HL-60 (cell line): ENCODE measurements around the gene KCNJ9.

Source experiments
- DNase-seq, 2 experiments: peaks; one replicate each; pipeline ENCODE4 v3.0.0-alpha.2; 2010 to 2020; ENCODE audit warnings: low read depth in 1 of 2, low spot score in 1 of 2
- H3K27ac ChIP-seq: fragments of 250-450 bp; sonication (Bioruptor Pico); replicated peaks from 2 replicates; pipeline ENCODE4 v1.5.1; 2020; ENCODE audit warnings: mild to moderate bottlenecking, moderate library complexity
- H3K27me3 ChIP-seq: fragments of 250-450 bp; sonication (Bioruptor Pico); 2 replicates; pipeline ENCODE4 v1.5.1; 2021; ENCODE audit warnings: mild to moderate bottlenecking, moderate library complexity; ENCODE audit not compliant: insufficient read depth, poor library complexity, severe bottlenecking
- H3K4me3 ChIP-seq: replicated peaks from 2 replicates; pipeline ENCODE4 v1.5.1; 2011; ENCODE audit warnings: mild to moderate bottlenecking, control low read depth, low read length; ENCODE audit not compliant: insufficient read depth
- GABPA ChIP-seq: IDR thresholded peaks from 2 replicates; pipeline ENCODE4 v1.6.1; 2012; ENCODE audit warnings: low read depth
- POLR2AphosphoS5 ChIP-seq: IDR thresholded peaks from 2 replicates; pipeline ENCODE4 v1.6.1; 2012; ENCODE audit warnings: low read depth
- SPI1 ChIP-seq: IDR thresholded peaks from 2 replicates; pipeline ENCODE4 v1.6.1; 2012; ENCODE audit warnings: low read depth, mild to moderate bottlenecking, borderline replicate concordance
- TF ChIP-seq, protein P1 (sequence below): IDR thresholded peaks from one replicate; pipeline ENCODE4 v1.5.1; 2011; ENCODE audit warnings: low read length, control low read depth, inconsistent platforms; ENCODE audit not compliant: insufficient read depth
- TF ChIP-seq, protein P2 (sequence below): IDR thresholded peaks from 2 replicates; pipeline ENCODE4 v1.6.1; 2012; ENCODE audit warnings: low read depth; ENCODE audit not compliant: insufficient replicate concordance

Gene KCNJ9

DNA sequence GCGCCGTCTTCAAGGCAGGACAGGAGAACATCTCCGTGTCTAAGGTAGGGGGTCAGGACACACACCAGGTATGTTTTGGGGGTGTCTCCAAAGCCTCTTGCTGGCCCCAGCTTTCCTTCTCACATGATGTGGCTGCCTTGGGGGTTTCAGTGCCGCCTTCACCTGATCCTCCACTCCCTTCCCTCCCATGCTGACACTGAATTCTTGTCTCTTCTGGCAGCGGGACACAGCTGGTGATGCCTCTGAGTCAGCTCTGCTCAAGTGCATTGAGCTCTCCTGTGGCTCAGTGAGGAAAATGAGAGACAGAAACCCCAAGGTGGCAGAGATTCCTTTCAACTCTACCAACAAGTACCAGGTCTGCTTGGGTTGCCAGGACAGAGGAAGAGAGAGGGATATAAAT, 47.7 kb downstream of the KCNJ9 start:
- no peak overlapping the region for H3K4me3 ChIP-seq
- H3K27me3 ChIP-seq: no peaks in the 10 kb centered on the region
- no peak for DNase-seq
- TF ChIP-seq, protein P1, sequence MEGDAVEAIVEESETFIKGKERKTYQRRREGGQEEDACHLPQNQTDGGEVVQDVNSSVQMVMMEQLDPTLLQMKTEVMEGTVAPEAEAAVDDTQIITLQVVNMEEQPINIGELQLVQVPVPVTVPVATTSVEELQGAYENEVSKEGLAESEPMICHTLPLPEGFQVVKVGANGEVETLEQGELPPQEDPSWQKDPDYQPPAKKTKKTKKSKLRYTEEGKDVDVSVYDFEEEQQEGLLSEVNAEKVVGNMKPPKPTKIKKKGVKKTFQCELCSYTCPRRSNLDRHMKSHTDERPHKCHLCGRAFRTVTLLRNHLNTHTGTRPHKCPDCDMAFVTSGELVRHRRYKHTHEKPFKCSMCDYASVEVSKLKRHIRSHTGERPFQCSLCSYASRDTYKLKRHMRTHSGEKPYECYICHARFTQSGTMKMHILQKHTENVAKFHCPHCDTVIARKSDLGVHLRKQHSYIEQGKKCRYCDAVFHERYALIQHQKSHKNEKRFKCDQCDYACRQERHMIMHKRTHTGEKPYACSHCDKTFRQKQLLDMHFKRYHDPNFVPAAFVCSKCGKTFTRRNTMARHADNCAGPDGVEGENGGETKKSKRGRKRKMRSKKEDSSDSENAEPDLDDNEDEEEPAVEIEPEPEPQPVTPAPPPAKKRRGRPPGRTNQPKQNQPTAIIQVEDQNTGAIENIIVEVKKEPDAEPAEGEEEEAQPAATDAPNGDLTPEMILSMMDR: no peak
- TF ChIP-seq POLR2AphosphoS5 (no peak), GABPA (no peak), SPI1 (no peak)
- TF ChIP-seq, protein P2, sequence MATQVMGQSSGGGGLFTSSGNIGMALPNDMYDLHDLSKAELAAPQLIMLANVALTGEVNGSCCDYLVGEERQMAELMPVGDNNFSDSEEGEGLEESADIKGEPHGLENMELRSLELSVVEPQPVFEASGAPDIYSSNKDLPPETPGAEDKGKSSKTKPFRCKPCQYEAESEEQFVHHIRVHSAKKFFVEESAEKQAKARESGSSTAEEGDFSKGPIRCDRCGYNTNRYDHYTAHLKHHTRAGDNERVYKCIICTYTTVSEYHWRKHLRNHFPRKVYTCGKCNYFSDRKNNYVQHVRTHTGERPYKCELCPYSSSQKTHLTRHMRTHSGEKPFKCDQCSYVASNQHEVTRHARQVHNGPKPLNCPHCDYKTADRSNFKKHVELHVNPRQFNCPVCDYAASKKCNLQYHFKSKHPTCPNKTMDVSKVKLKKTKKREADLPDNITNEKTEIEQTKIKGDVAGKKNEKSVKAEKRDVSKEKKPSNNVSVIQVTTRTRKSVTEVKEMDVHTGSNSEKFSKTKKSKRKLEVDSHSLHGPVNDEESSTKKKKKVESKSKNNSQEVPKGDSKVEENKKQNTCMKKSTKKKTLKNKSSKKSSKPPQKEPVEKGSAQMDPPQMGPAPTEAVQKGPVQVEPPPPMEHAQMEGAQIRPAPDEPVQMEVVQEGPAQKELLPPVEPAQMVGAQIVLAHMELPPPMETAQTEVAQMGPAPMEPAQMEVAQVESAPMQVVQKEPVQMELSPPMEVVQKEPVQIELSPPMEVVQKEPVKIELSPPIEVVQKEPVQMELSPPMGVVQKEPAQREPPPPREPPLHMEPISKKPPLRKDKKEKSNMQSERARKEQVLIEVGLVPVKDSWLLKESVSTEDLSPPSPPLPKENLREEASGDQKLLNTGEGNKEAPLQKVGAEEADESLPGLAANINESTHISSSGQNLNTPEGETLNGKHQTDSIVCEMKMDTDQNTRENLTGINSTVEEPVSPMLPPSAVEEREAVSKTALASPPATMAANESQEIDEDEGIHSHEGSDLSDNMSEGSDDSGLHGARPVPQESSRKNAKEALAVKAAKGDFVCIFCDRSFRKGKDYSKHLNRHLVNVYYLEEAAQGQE: no peak
- no peak overlapping the region for H3K27ac ChIP-seq

DNA sequence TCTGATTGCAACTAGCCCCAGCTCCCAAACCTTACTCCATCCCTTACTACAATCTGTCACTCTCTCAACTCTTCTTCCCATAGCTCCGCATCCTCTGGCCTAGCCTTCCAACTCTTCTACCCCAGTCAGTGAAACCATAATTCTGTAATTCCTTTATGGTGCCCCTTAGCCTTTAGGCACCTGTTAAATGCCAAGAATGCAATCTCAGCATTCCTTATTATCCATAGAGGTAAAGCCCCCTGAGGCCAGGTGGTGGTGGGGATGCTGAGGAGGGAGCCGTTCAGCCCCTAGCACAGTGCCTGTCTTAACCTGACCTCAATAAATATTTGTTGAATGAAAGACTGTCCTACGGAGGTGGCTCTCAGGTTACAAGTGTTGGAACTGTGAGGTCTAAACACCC, 48.2 kb downstream of the KCNJ9 start:
- no peaks in the 10 kb centered on the region for H3K27me3 ChIP-seq
- DNase-seq: no peak
- TF ChIP-seq POLR2AphosphoS5 (no peak), SPI1 (no peak), GABPA (no peak)
- TF ChIP-seq, protein P2: no peak
- TF ChIP-seq, protein P1: no peak
- H3K27ac ChIP-seq: no peak overlapping the region
- no peak overlapping the region for H3K4me3 ChIP-seq

DNA sequence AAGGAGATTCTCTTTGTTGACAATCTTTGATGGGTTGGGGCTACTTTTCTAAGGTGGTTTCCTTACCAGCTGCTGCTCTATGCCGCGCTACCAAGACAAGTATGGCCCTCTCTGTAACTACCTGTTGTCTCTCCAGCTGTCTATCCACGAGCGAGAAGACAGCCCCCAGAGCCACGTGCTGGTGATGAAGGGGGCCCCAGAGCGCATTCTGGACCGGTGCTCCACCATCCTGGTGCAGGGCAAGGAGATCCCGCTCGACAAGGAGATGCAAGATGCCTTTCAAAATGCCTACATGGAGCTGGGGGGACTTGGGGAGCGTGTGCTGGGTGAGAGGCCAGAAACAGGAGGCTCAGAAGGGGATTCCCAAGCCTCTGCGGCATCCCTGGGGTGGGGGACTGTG, 48.6 kb downstream of the KCNJ9 start:
- H3K27ac ChIP-seq: no peak overlapping the region
- TF ChIP-seq GABPA (no peak), POLR2AphosphoS5 (no peak), SPI1 (no peak)
- TF ChIP-seq, protein P1: no peak
- TF ChIP-seq, protein P2: no peak
- H3K27me3 ChIP-seq: no peaks in the 10 kb centered on the region
- no peak overlapping the region for H3K4me3 ChIP-seq
- no peak for DNase-seq
